ENCODE data around the gene BRIP1.

BRIP1 gene

GRCh38 chr17:61863801-61864126 lies 436 bp upstream of the BRIP1 start:
- no peak for DNase-seq (ENCODE audit: low read depth)

- peak; percentile 38 for DNase-seq (ENCODE audit: low read depth)
Measured at GRCh38 chr17:61862105-61862574, 1.2 kb downstream of the BRIP1 start.

GRCh38 chr17:61860397-61860796 lies 2.9 kb downstream of the BRIP1 start:
- DNase-seq (ENCODE audit: low read depth) = peak; percentile 21

- no peak for DNase-seq (ENCODE audit: low read depth)
Measured at GRCh38 chr17:61856035-61856434, 7.3 kb downstream of the BRIP1 start.

GRCh38 chr17:61852857-61853256 lies 10.5 kb downstream of the BRIP1 start:
- no peak for DNase-seq (ENCODE audit: low read depth)

GRCh38 chr17:61849674-61850073 lies 13.7 kb downstream of the BRIP1 start:
- peak; percentile 36 for DNase-seq (ENCODE audit: low read depth)

GRCh38 chr17:61848896-61849295 lies 14.4 kb downstream of the BRIP1 start:
- DNase-seq (ENCODE audit: low read depth) = no peak

GRCh38 chr17:61848247-61848646 lies 15.1 kb downstream of the BRIP1 start:
- no peak for DNase-seq (ENCODE audit: low read depth)

GRCh38 chr17:61847659-61848058 lies 15.7 kb downstream of the BRIP1 start:
- no peak for DNase-seq (ENCODE audit: low read depth)

- no peak for DNase-seq (ENCODE audit: low read depth)
Measured at GRCh38 chr17:61846761-61847375, 16.5 kb downstream of the BRIP1 start.

GRCh38 chr17:61846088-61846487 lies 17.2 kb downstream of the BRIP1 start:
- no peak for DNase-seq (ENCODE audit: low read depth)

GRCh38 chr17:61843435-61843834 lies 19.9 kb downstream of the BRIP1 start:
- no peak for DNase-seq (ENCODE audit: low read depth)

GRCh38 chr17:61842899-61843298 lies 20.4 kb downstream of the BRIP1 start:
- no peak for DNase-seq (ENCODE audit: low read depth)

GRCh38 chr17:61839300-61839786 lies 24.0 kb downstream of the BRIP1 start:
- no peak for DNase-seq (ENCODE audit: low read depth)

GRCh38 chr17:61837175-61838051 lies 25.9 kb downstream of the BRIP1 start:
- DNase-seq (ENCODE audit: low read depth) = peak; percentile 77

- peak; percentile 49 for DNase-seq (ENCODE audit: low read depth)
Measured at GRCh38 chr17:61836266-61837174, 26.8 kb downstream of the BRIP1 start.

- no peak for DNase-seq (ENCODE audit: low read depth)
Measured at GRCh38 chr17:61835606-61836005, 27.7 kb downstream of the BRIP1 start.

- no peak for DNase-seq (ENCODE audit: low read depth)
Measured at GRCh38 chr17:61834610-61835009, 28.7 kb downstream of the BRIP1 start.

- peak; percentile 84 for DNase-seq (ENCODE audit: low read depth)
Measured at GRCh38 chr17:61833536-61834193, 29.7 kb downstream of the BRIP1 start.

- DNase-seq (ENCODE audit: low read depth) = no peak
Measured at GRCh38 chr17:61832463-61832862, 30.9 kb downstream of the BRIP1 start.

GRCh38 chr17:61831099-61831498 lies 32.2 kb downstream of the BRIP1 start:
- no peak for DNase-seq (ENCODE audit: low read depth)

GRCh38 chr17:61828694-61829093 lies 34.6 kb downstream of the BRIP1 start:
- DNase-seq (ENCODE audit: low read depth) = no peak

Data from iris pigment epithelial cell (primary cell).